ENCODE data around the gene CRYGB.

CRYGB gene

GRCh38 chr2:208164951-208165755, 19.2 kb upstream of the CRYGB start:
- H3K4me3 ChIP-seq (ENCODE audit: low read depth, low read length), result no peak overlapping the region
- no peak for TF ChIP-seq ZNF292 (tag by site-specific recombination; IDR thresholded peaks at IDR 0.05; ENCODE audit: borderline replicate concordance, low read depth)
- TF ChIP-seq KLF7 (tag by site-specific recombination; IDR thresholded peaks at IDR 0.05; ENCODE audit: borderline replicate concordance), result no peak
- no peak for TF ChIP-seq ZBTB7A (tag by site-specific recombination; IDR thresholded peaks at IDR 0.05; ENCODE audit: low read depth)
- no peak for TF ChIP-seq ZNF248 (tag by site-specific recombination; IDR thresholded peaks at IDR 0.05)
- TF ChIP-seq, protein P1, sequence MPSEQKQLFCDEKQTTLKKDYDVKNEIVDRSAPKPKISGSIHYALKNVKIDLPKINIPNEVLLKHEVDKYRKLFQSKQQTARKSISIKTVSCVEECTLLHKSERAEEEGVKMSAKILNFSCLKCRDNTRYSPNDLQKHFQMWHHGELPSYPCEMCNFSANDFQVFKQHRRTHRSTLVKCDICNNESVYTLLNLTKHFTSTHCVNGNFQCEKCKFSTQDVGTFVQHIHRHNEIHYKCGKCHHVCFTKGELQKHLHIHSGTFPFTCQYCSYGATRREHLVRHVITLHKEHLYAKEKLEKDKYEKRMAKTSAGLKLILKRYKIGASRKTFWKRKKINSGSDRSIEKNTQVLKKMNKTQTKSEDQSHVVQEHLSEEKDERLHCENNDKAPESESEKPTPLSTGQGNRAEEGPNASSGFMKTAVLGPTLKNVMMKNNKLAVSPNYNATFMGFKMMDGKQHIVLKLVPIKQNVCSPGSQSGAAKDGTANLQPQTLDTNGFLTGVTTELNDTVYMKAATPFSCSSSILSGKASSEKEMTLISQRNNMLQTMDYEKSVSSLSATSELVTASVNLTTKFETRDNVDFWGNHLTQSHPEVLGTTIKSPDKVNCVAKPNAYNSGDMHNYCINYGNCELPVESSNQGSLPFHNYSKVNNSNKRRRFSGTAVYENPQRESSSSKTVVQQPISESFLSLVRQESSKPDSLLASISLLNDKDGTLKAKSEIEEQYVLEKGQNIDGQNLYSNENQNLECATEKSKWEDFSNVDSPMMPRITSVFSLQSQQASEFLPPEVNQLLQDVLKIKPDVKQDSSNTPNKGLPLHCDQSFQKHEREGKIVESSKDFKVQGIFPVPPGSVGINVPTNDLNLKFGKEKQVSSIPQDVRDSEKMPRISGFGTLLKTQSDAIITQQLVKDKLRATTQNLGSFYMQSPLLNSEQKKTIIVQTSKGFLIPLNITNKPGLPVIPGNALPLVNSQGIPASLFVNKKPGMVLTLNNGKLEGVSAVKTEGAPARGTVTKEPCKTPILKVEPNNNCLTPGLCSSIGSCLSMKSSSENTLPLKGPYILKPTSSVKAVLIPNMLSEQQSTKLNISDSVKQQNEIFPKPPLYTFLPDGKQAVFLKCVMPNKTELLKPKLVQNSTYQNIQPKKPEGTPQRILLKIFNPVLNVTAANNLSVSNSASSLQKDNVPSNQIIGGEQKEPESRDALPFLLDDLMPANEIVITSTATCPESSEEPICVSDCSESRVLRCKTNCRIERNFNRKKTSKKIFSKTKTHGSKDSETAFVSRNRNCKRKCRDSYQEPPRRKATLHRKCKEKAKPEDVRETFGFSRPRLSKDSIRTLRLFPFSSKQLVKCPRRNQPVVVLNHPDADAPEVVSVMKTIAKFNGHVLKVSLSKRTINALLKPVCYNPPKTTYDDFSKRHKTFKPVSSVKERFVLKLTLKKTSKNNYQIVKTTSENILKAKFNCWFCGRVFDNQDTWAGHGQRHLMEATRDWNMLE (tag by site-specific recombination; conservative IDR thresholded peaks at IDR 0.05; ENCODE audit: low read depth), result no peak
- no peaks in the 10 kb centered on the region for H3K4me1 ChIP-seq (ENCODE audit: control insufficient read depth, insufficient read depth, low read length)
- no peaks in the 10 kb centered on the region for H3K36me3 ChIP-seq (ENCODE audit: control insufficient read depth in 2 of 2, insufficient read depth in 1 of 2, low read length in 2 of 2)
- CTCF ChIA-PET, result interaction anchor here (0.6 to 2.9 kb wide), 2 partner anchors 9 to 10 kb away, joined by 5 to 15 read pairs; no protein-coding TSS in a partner anchor
- POLR2A ChIA-PET, result no interaction called here
- no peaks in the 10 kb centered on the region for H3K9me3 ChIP-seq (ENCODE audit: control insufficient read depth, insufficient read depth, low read depth, low read length)
- H3K27ac ChIP-seq (ENCODE audit: extremely low read depth, low read depth, low read length), result no peak overlapping the region

- Histone ChIP-seq H3K4me1 (ENCODE audit: control insufficient read depth, insufficient read depth, low read length) (no peaks in the 10 kb centered on the region), H3K4me3 (ENCODE audit: low read depth, low read length) (no peak within 1 kb of the TSS), H3K27ac (ENCODE audit: extremely low read depth, low read depth, low read length) (no peak within 1 kb of the TSS), H3K9me3 (ENCODE audit: control insufficient read depth, insufficient read depth, low read depth, low read length) (no peaks in the 10 kb centered on the region), H3K36me3 (ENCODE audit: control insufficient read depth in 2 of 2, insufficient read depth in 1 of 2, low read length in 2 of 2) (no peaks in the 10 kb centered on the region)
- CTCF ChIA-PET, result no interaction called here
- POLR2A ChIA-PET, result no interaction called here
- no peak for TF ChIP-seq ZNF341 (tag by site-specific recombination; IDR thresholded peaks at IDR 0.05; ENCODE audit: low read depth)
- TF ChIP-seq, protein P2, sequence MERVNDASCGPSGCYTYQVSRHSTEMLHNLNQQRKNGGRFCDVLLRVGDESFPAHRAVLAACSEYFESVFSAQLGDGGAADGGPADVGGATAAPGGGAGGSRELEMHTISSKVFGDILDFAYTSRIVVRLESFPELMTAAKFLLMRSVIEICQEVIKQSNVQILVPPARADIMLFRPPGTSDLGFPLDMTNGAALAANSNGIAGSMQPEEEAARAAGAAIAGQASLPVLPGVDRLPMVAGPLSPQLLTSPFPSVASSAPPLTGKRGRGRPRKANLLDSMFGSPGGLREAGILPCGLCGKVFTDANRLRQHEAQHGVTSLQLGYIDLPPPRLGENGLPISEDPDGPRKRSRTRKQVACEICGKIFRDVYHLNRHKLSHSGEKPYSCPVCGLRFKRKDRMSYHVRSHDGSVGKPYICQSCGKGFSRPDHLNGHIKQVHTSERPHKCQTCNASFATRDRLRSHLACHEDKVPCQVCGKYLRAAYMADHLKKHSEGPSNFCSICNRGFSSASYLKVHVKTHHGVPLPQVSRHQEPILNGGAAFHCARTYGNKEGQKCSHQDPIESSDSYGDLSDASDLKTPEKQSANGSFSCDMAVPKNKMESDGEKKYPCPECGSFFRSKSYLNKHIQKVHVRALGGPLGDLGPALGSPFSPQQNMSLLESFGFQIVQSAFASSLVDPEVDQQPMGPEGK (tag by site-specific recombination; IDR thresholded peaks at IDR 0.05), result no peak
- TF ChIP-seq ZNF529 (tag by site-specific recombination; IDR thresholded peaks at IDR 0.05; ENCODE audit: insufficient replicate concordance), result no peak
- no peak for TF ChIP-seq HOXD13 (CRISPR knock-in tag; IDR thresholded peaks at IDR 0.05; ENCODE audit: borderline replicate concordance)
- TF ChIP-seq, protein P3, sequence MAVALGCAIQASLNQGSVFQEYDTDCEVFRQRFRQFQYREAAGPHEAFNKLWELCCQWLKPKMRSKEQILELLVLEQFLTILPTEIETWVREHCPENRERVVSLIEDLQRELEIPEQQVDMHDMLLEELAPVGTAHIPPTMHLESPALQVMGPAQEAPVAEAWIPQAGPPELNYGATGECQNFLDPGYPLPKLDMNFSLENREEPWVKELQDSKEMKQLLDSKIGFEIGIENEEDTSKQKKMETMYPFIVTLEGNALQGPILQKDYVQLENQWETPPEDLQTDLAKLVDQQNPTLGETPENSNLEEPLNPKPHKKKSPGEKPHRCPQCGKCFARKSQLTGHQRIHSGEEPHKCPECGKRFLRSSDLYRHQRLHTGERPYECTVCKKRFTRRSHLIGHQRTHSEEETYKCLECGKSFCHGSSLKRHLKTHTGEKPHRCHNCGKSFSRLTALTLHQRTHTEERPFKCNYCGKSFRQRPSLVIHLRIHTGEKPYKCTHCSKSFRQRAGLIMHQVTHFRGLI (tag by site-specific recombination; IDR thresholded peaks at IDR 0.05), result no peak
- no peak for TF ChIP-seq ZNF2 (tag by site-specific recombination; IDR thresholded peaks at IDR 0.05)
Measured at GRCh38 chr2:208163489-208163888, 17.5 kb upstream of the CRYGB start, which contains the start of gene CRYGA. TSS of gene CRYGA (minus strand) at chr2:208163589. CDS start at chr2:208163556, 33 bp downstream.

All from HEK293 (cell line).